ENCODE measurements around the gene ZNF516.
A peak's percentile ranks its signal among the peaks of the same experiment; 100 is the strongest.

GRCh38 chr18:76404345-76404831 is 90.7 kb downstream of the ZNF516 start:
- no peak for TF ChIP-seq CTCF (IDR thresholded peaks at IDR 0.05; ENCODE audit: insufficient read depth, low read length)
- peak; percentile 14; the same call in 1 of the 2 replicates for TF ChIP-seq POLR2AphosphoS5 (IDR thresholded peaks at IDR 0.05; ENCODE audit: low read depth)
- TF ChIP-seq GABPA (IDR thresholded peaks at IDR 0.05; ENCODE audit: low read depth) = no peak
- no peak for TF ChIP-seq REST (IDR thresholded peaks at IDR 0.05; ENCODE audit: insufficient replicate concordance, low read depth)
- no peak for TF ChIP-seq SPI1 (IDR thresholded peaks at IDR 0.05; ENCODE audit: borderline replicate concordance, low read depth)
